HepG2 (cell line): ENCODE measurements around the gene ZNF391.

Source experiments
- ATF1 ChIP-seq: IDR thresholded peaks from 2 replicates; pipeline ENCODE4 v1.6.1; 2016; ENCODE audit warnings: mild to moderate bottlenecking, control low read depth
- HDAC6 ChIP-seq: fragments of 200-600 bp; sonication (generic); IDR thresholded peaks from 2 replicates; pipeline ENCODE4 v1.7.0; 2017; ENCODE audit warnings: mild to moderate bottlenecking, antibody characterized with exemption, low read length, low read depth
- KDM5B ChIP-seq: sonication (generic); formaldehyde crosslinking; IDR thresholded peaks from 2 replicates; pipeline ENCODE4 v1.4.0; 2020; ENCODE audit warnings: missing genetic modification reagents, mild to moderate bottlenecking, borderline replicate concordance
- MAFK ChIP-seq, 2 experiments: IDR thresholded peaks in 1 of 2; conservative IDR thresholded peaks in 1 of 2; 2 replicates each; pipeline ENCODE4 v1.6.1; 2011; ENCODE audit warnings: improper control_type of control experiment in 2 of 2, low read length in 2 of 2
- TF ChIP-seq, protein P1 (sequence below): IDR thresholded peaks from 2 replicates; pipeline ENCODE4 v1.6.1; 2016; ENCODE audit warnings: mild to moderate bottlenecking, missing biosample characterization, missing genetic modification reagents
- TF ChIP-seq, protein P2 (sequence below): sonication (generic); formaldehyde crosslinking; IDR thresholded peaks from 2 replicates; pipeline ENCODE4 v1.5.0; 2020; ENCODE audit warnings: mild to moderate bottlenecking, missing genetic modification reagents, moderate library complexity
- TF ChIP-seq, protein P3 (sequence below), 2 experiments: IDR thresholded peaks; 2 replicates each; pipeline ENCODE4 v1.6.1; 2011 to 2012; ENCODE audit warnings: low read length in 2 of 2, borderline replicate concordance in 1 of 2, low read depth in 1 of 2, mild to moderate bottlenecking in 1 of 2, moderate library complexity in 1 of 2

DNA sequence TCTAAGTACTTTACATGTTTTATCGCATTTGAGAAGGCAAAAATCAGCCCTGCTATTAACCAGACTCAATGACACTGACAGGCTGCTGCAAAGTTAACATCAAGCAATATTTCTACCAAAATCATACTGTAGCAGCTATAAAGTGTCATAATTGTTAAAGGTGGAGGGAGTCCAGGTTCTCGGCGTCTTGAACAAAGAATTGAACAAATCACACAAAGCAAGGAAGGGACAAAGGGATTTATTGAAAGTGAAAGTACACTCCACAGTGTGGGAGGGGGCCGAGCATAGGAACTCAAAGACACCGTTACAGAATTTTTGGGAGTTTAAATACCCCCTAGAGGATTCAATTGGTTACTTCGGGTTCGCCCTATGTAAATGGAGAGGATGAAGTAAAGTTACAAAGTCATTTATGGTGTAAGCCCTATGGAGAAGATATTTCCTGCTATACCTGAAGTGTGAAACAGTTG lies 12.9 kb upstream of the ZNF391 start:
- TF ChIP-seq HDAC6 (no peak), MAFK (conservative IDR thresholded peaks at IDR 0.05 in 1 of 2, IDR thresholded peaks at IDR 0.05 in 1 of 2; ENCODE audit: low read length in 2 of 2) (no peak), KDM5B (CRISPR knock-in tag) (no peak), ATF1 (CRISPR knock-in tag) (no peak)
- TF ChIP-seq, protein P1, sequence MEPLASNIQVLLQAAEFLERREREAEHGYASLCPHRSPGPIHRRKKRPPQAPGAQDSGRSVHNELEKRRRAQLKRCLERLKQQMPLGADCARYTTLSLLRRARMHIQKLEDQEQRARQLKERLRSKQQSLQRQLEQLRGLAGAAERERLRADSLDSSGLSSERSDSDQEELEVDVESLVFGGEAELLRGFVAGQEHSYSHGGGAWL (CRISPR knock-in tag) = no peak
- TF ChIP-seq, protein P2, sequence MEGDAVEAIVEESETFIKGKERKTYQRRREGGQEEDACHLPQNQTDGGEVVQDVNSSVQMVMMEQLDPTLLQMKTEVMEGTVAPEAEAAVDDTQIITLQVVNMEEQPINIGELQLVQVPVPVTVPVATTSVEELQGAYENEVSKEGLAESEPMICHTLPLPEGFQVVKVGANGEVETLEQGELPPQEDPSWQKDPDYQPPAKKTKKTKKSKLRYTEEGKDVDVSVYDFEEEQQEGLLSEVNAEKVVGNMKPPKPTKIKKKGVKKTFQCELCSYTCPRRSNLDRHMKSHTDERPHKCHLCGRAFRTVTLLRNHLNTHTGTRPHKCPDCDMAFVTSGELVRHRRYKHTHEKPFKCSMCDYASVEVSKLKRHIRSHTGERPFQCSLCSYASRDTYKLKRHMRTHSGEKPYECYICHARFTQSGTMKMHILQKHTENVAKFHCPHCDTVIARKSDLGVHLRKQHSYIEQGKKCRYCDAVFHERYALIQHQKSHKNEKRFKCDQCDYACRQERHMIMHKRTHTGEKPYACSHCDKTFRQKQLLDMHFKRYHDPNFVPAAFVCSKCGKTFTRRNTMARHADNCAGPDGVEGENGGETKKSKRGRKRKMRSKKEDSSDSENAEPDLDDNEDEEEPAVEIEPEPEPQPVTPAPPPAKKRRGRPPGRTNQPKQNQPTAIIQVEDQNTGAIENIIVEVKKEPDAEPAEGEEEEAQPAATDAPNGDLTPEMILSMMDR (CRISPR knock-in tag) = no peak
- TF ChIP-seq, protein P3, sequence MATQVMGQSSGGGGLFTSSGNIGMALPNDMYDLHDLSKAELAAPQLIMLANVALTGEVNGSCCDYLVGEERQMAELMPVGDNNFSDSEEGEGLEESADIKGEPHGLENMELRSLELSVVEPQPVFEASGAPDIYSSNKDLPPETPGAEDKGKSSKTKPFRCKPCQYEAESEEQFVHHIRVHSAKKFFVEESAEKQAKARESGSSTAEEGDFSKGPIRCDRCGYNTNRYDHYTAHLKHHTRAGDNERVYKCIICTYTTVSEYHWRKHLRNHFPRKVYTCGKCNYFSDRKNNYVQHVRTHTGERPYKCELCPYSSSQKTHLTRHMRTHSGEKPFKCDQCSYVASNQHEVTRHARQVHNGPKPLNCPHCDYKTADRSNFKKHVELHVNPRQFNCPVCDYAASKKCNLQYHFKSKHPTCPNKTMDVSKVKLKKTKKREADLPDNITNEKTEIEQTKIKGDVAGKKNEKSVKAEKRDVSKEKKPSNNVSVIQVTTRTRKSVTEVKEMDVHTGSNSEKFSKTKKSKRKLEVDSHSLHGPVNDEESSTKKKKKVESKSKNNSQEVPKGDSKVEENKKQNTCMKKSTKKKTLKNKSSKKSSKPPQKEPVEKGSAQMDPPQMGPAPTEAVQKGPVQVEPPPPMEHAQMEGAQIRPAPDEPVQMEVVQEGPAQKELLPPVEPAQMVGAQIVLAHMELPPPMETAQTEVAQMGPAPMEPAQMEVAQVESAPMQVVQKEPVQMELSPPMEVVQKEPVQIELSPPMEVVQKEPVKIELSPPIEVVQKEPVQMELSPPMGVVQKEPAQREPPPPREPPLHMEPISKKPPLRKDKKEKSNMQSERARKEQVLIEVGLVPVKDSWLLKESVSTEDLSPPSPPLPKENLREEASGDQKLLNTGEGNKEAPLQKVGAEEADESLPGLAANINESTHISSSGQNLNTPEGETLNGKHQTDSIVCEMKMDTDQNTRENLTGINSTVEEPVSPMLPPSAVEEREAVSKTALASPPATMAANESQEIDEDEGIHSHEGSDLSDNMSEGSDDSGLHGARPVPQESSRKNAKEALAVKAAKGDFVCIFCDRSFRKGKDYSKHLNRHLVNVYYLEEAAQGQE (IDR thresholded peaks at IDR 0.05; ENCODE audit: borderline replicate concordance in 1 of 2, low read depth in 1 of 2, low read length in 2 of 2) = no peak
